Kidney epithelial cell (primary cell): ENCODE data around the gene SLC4A2. TPM values are rescaled to one million over a fixed set of nuclear protein-coding genes. Genes with fewer than 3 reads are reported as not detected.

Experiments
- DNase-seq: peaks from one replicate; pipeline ENCODE4 v3.0.0-alpha.2; 2010; ENCODE audit warnings: low read depth
- H3K27me3 ChIP-seq: 2 replicates; pipeline ENCODE4 v1.6.0; 2011; ENCODE audit warnings: low read length; ENCODE audit not compliant: control insufficient read depth, insufficient read depth
- H3K36me3 ChIP-seq: 2 replicates; pipeline ENCODE4 v1.5.1; 2011; ENCODE audit warnings: low read length; ENCODE audit not compliant: control insufficient read depth, insufficient read depth
- H3K4me3 ChIP-seq: 2 replicates; pipeline ENCODE4 v1.5.1; 2011; ENCODE audit warnings: low read depth, mild to moderate bottlenecking, control low read depth, low read length
- CTCF ChIP-seq: IDR thresholded peaks from 2 replicates; pipeline ENCODE4 v1.5.1; 2011; ENCODE audit warnings: mild to moderate bottlenecking, moderate library complexity, low read length, control low read depth, inconsistent platforms; ENCODE audit not compliant: insufficient read depth, poor library complexity, severe bottlenecking
- total RNA-seq: library from RNA; depleted of rRNA; stranded (reverse); fragments of >200 nt; gene quantifications from 2 replicates; pipeline ENCODE4 v1.2.3, GENCODE V29; 2015

SLC4A2 gene
- total RNA-seq, 1 donor from 2014 or later = 166 TPM

GRCh38 chr7:151028131-151028947 is 31.1 kb upstream of the SLC4A2 start, which contains the start of gene ABCB8:
Gene ABCB8, plus strand, starts transcription at chr7:151028450. Its CDS starts 66 bp downstream, at chr7:151028516.
- Histone ChIP-seq H3K27me3 (no peaks in the 10 kb centered on the region), H3K4me3 (peak within 1 kb of the TSS; percentile 71), H3K36me3 (no peaks in the 10 kb centered on the region)
- peak; percentile 35 for TF ChIP-seq CTCF
- DNase-seq = peak; percentile 96

- no peak for TF ChIP-seq CTCF
- no peak for DNase-seq
- Histone ChIP-seq H3K27me3 (no peaks in the 10 kb centered on the region), H3K36me3 (no peaks in the 10 kb centered on the region), H3K4me3 (peak overlapping the region; percentile 71)
These were observed 30.4 kb upstream of the SLC4A2 start for GRCh38 chr7:151028948-151029501.

GRCh38 chr7:151031011-151031410 is 28.4 kb upstream of the SLC4A2 start:
- no peak for DNase-seq
- no peak for TF ChIP-seq CTCF
- Histone ChIP-seq H3K27me3 (no peaks in the 10 kb centered on the region), H3K4me3 (no peak overlapping the region), H3K36me3 (no peaks in the 10 kb centered on the region)

GRCh38 chr7:151032936-151033863 is 26.2 kb upstream of the SLC4A2 start:
- H3K4me3 ChIP-seq = no peak overlapping the region
- DNase-seq = no peak
- no peak for TF ChIP-seq CTCF

GRCh38 chr7:151033864-151034249 is 25.5 kb upstream of the SLC4A2 start:
- Histone ChIP-seq H3K27me3 (no peaks in the 10 kb centered on the region), H3K4me3 (no peak overlapping the region), H3K36me3 (no peaks in the 10 kb centered on the region)
- DNase-seq = no peak
- TF ChIP-seq CTCF = no peak

More at GRCh38 chr7:151032936-151033863, 26.2 kb upstream of the SLC4A2 start:
- H3K36me3 ChIP-seq = no peaks in the 10 kb centered on the region
- no peaks in the 10 kb centered on the region for H3K27me3 ChIP-seq
